Loucy (cell line): Measurements from ENCODE around the gene VPS16.

ENCODE experiments used
- CTCF ChIP-seq: fragments of 200-600 bp; sonication (generic); conservative IDR thresholded peaks from 2 replicates; pipeline ENCODE4 v1.5.1; 2014; ENCODE audit warnings: mild to moderate bottlenecking, antibody characterized with exemption, low read length
- EZH2phosphoT487 ChIP-seq: fragments of 200-600 bp; IDR thresholded peaks from 2 replicates; pipeline ENCODE4 v1.6.1; 2018; ENCODE audit warnings: antibody characterized with exemption, mild to moderate bottlenecking, moderate library complexity, borderline replicate concordance

DNA sequence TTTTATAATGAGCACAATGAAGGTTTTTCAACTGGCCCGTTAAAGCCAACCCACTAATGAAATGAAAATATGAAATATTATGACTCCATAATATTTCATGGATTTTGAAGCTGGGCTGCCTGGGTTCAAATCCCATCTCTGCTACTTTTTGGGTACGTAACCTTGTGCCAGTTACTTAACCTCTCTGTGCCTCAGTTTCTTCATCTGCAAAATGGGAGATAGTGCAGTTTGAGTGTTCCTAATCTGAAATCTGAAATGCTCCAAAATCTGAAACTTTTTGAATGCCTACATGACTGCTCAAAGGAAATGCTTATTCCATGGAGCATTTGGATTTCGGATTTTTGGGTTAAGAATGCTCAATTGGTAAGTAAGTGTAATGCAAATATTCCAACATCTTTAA lies 62.3 kb downstream of the VPS16 start:
- TF ChIP-seq CTCF (no peak), EZH2phosphoT487 (no peak)
